Measurements from ENCODE around the gene DET1. TPM values are rescaled to one million over a fixed set of nuclear protein-coding genes. Genes with fewer than 3 reads are reported as not detected.
"Not testable (repeated sequence)": the region's sequence is repeated elsewhere in the genome, so short reads cannot be mapped to it uniquely, and the experiment has no call there.

The DET1 gene
- total and polyA plus RNA-seq, 3 experiments from 2014 or later, result 1.4 to 2.8 (median 1.8) TPM

DNA sequence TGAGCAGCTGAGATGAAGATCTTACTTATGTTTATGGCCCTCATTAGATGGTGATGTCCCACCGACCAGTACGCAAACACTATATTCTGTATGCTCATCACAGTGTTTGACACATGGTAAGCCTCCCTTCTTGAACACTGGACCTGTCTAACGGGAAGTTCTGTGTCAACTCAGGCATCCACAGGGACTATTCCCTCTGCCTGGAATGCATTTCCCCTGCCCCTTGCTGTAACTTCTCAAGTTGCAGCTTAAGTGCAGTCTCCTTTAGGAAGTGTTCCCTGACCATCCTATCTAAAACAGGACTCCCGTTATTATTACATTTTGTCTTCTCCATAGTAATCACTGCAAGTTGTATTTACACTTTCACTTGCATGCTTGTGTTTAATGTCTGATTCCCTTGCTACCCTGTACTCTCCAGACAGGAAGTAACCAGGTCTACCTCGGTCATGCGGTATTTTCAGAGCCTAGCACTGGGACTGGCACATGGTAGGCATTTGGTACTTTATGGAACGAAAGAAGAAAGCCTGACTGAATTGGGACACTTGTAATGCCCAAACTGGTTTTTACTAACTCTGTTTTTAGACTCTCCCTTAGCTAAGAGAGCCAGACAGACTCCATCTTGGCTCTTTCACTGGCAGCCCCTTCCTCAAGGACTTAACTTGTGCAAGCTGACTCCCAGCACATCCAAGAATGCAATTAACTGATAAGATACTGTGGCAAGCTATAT, 8.7 kb downstream of the DET1 start:
- Histone ChIP-seq H3K4me3 (ENCODE audit: low read length) (no peak overlapping the region), H3K4me1 (ENCODE audit: insufficient read depth, low read length) (no peaks in the 10 kb centered on the region), H3K27ac (ENCODE audit: low read depth, low read length) (peak overlapping the region; percentile 17), H3K9me3 (ENCODE audit: low read length) (no peaks in the 10 kb centered on the region), H3K36me3 (ENCODE audit: insufficient read depth, low read length) (no peaks in the 10 kb centered on the region), H3K27me3 (ENCODE audit: insufficient read depth, low read length, poor library complexity, severe bottlenecking) (no peaks in the 10 kb centered on the region)
- Mint-ChIP-seq H3K27ac (no peak overlapping the region), H3K4me3 (no peak overlapping the region), H3K4me1 (no peaks in the 10 kb centered on the region), H3K27me3 (no peaks in the 10 kb centered on the region), H3K9me3 (peaks cover 3 to 15% (median 5%) of the 10 kb centered on the region in 5 donors), H3K36me3 (peaks cover 13 to 30% (median 22%) of the 10 kb centered on the region in 3 donors)
- DNase-seq, result no peak
- ChIA-PET POLR2A (no interaction called here), CTCF (no interaction called here)

DNA sequence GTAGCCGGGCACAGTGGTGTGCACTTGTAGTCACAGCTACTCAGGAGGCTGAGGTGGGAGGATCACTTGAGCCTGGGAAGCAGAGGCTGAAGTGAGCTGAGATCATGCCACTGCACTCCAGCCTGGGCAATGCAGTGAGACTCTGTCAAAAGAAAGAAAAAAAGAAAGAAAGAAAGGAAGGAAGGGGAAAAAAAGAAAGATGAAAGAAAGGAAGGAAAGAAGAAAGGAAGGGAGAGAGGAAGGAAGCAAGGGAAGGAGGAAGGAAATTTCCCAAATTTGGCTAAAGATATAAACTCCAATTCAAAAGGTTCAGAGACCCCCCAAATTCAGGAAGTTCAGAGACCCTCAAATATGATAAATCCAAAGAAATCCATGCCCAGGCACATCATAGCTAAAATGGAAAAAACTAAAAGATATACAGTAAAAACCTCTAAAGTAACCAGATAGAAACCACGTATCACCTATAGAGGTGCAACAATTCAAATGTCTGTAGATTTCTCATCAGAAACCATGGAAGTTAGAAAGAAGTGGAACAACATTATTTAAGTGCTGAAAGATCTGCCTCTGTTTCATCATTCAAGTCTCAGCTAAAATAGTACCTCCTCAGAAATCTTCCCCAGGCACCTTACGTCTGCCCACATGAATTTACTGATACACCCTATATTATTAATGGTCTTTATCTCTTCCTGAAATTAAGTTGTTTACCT, 10.7 kb downstream of the DET1 start:
- H3K36me3 Mint-ChIP-seq, result peaks cover 20 to 42% (median 37%) of the 10 kb centered on the region in 3 donors

GRCh38 chr15:88535100-88535499, 11.4 kb downstream of the DET1 start:
- no peak overlapping the region for H3K27ac Mint-ChIP-seq

More for the DNA sequence above, 10.7 kb downstream of the DET1 start:
- Mint-ChIP-seq H3K4me3 (no peak overlapping the region), H3K27ac (peak overlapping the region in 1 of 8 donors; percentile 70), H3K27me3 (no peaks in the 10 kb centered on the region), H3K9me3 (peaks cover 3 to 15% (median 5%) of the 10 kb centered on the region in 5 donors), H3K4me1 (no peaks in the 10 kb centered on the region)
- H3K4me3 ChIP-seq (ENCODE audit: low read length), result no peak overlapping the region
- DNase-seq, result no peak
- POLR2A ChIA-PET, result no interaction called here
- H3K9me3 ChIP-seq (ENCODE audit: low read length), result no peaks in the 10 kb centered on the region
- H3K36me3 ChIP-seq (ENCODE audit: insufficient read depth, low read length), result peaks cover 8% of the 10 kb centered on the region
- CTCF ChIA-PET, result no interaction called here
- H3K4me1 ChIP-seq (ENCODE audit: insufficient read depth, low read length), result no peaks in the 10 kb centered on the region
- no peak overlapping the region for H3K27ac ChIP-seq (ENCODE audit: low read depth, low read length)
- H3K27me3 ChIP-seq (ENCODE audit: insufficient read depth, low read length, poor library complexity, severe bottlenecking), result no peaks in the 10 kb centered on the region

DNA sequence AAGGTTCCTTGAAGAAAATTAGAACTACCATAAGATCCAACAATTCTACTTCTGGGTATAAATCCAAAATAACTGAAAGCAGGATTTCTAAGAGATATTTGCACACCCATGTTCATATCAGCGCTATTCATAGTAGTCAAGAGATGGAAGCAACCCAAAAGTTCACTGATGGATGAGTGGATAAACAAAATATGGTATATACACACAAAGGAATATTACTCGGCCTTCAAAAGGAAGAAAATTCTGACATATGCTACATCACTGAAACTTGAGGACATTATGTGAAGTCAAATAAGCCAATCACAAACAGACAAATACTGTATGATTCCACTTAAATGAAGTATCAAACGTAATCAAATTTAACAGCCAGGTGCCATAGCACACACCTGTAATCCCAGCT, 13.1 kb downstream of the DET1 start:
- no peaks in the 10 kb centered on the region for H3K4me1 ChIP-seq (ENCODE audit: insufficient read depth, low read length)

More at GRCh38 chr15:88535100-88535499, 11.4 kb downstream of the DET1 start:
- Histone ChIP-seq H3K9me3 (ENCODE audit: low read length) (no peaks in the 10 kb centered on the region), H3K4me1 (ENCODE audit: insufficient read depth, low read length) (no peaks in the 10 kb centered on the region), H3K27me3 (ENCODE audit: insufficient read depth, low read length, poor library complexity, severe bottlenecking) (no peaks in the 10 kb centered on the region), H3K27ac (ENCODE audit: low read depth, low read length) (no peak overlapping the region), H3K36me3 (ENCODE audit: insufficient read depth, low read length) (peaks cover 15% of the 10 kb centered on the region), H3K4me3 (ENCODE audit: low read length) (no peak overlapping the region)
- DNase-seq, result no peak
- H3K4me1 Mint-ChIP-seq, result no peaks in the 10 kb centered on the region
- H3K36me3 Mint-ChIP-seq, result peaks cover 21 to 49% (median 43%) of the 10 kb centered on the region in 3 donors
- no peaks in the 10 kb centered on the region for H3K27me3 Mint-ChIP-seq
- H3K9me3 Mint-ChIP-seq, result peaks cover 3 to 15% (median 5%) of the 10 kb centered on the region in 5 donors
- CTCF ChIA-PET, result no interaction called here
- POLR2A ChIA-PET, result no interaction called here
- H3K4me3 Mint-ChIP-seq, result no peak overlapping the region

DNA sequence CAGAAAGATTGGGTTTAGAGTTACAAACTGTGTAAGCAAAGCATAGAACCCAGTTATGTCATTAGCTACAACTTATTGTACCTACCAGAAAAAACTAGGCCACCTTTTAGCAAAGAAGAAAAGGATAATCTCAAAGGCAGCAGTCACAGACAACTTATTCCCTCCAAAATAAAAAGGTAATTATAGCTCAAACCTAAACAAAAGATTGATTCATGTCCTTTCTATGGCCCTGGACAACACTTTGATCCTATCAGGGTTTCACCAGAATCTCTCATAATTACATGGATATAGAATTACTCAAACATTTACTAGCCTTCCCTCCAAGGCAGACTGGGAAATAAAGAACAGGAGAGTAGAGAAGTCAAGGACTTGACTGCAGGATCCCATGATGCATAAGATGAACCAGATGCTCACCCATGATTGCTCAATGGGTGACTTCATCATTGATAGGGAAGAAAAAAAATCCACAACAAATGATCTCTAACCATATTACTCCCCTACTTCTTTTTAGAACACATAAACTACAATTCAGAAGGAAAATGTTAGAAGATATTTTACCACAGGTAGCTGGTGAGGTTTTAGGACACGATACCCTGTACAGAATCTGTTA, 17.4 kb downstream of the DET1 start:
- Histone ChIP-seq H3K36me3 (ENCODE audit: insufficient read depth, low read length) (peaks cover 43% of the 10 kb centered on the region), H3K9me3 (ENCODE audit: low read length) (no peaks in the 10 kb centered on the region), H3K4me1 (ENCODE audit: insufficient read depth, low read length) (no peaks in the 10 kb centered on the region), H3K4me3 (ENCODE audit: low read length) (no peak overlapping the region), H3K27me3 (ENCODE audit: insufficient read depth, low read length, poor library complexity, severe bottlenecking) (no peaks in the 10 kb centered on the region), H3K27ac (ENCODE audit: low read depth, low read length) (no peak overlapping the region)
- Mint-ChIP-seq H3K36me3 (peaks cover 44 to 80% (median 48%) of the 10 kb centered on the region in 3 donors), H3K4me3 (no peak overlapping the region), H3K4me1 (no peaks in the 10 kb centered on the region), H3K9me3 (peaks cover 0 to 3% (median under 1%) of the 10 kb centered on the region in 5 donors), H3K27ac (peak overlapping the region in 1 of 8 donors; percentile 33), H3K27me3 (no peaks in the 10 kb centered on the region)
- ChIA-PET CTCF (interaction anchor here (0.5 kb wide), 1 partner anchor 476 kb away, joined by 3 read pairs; no protein-coding TSS in a partner anchor), POLR2A (no interaction called here)
- no peak for DNase-seq

More for the DNA sequence above, 13.1 kb downstream of the DET1 start:
- Histone ChIP-seq H3K36me3 (ENCODE audit: insufficient read depth, low read length) (peaks cover 27% of the 10 kb centered on the region), H3K27ac (ENCODE audit: low read depth, low read length) (no peak overlapping the region), H3K9me3 (ENCODE audit: low read length) (no peaks in the 10 kb centered on the region), H3K27me3 (ENCODE audit: insufficient read depth, low read length, poor library complexity, severe bottlenecking) (no peaks in the 10 kb centered on the region), H3K4me3 (ENCODE audit: low read length) (no peak overlapping the region)
- Mint-ChIP-seq H3K27ac (no peak overlapping the region), H3K4me1 (no peaks in the 10 kb centered on the region), H3K36me3 (peaks cover 34 to 59% (median 53%) of the 10 kb centered on the region in 3 donors), H3K9me3 (peaks cover 3 to 15% (median 5%) of the 10 kb centered on the region in 5 donors), H3K4me3 (no peak overlapping the region), H3K27me3 (no peaks in the 10 kb centered on the region)
- no peak for DNase-seq
- POLR2A ChIA-PET, result no interaction called here
- CTCF ChIA-PET, result no interaction called here

DNA sequence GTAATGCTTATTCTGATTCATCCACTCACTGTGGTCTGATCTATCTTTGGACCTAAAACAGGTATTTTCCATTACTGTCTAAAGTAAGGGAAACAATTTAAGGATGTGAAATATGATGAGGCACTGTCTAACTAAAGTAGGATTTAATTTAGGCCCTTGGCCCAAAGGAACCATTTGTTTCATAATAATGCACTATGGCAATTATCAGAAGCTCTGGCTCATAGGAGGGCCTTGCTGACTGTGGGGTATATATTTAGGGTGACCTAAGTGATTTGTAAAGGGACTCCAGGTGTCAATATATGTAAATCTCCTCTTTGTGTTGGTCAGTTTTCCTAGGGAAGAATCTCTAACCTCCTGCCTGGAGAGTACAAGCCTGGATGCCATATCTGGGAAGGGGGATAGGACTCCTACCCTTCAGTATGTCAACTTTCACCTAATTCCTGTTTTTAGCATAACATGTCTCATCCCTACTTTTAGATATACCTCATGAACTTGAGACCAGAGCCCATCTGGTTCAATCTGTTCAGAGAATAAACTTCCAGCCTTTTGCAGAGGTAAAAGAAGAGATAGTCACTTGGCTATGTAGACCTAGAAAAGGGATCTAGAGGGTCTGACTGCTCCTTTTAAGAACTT, 20.1 kb downstream of the DET1 start:
- Histone ChIP-seq H3K4me1 (ENCODE audit: insufficient read depth, low read length) (no peaks in the 10 kb centered on the region), H3K27ac (ENCODE audit: low read depth, low read length) (no peak overlapping the region), H3K9me3 (ENCODE audit: low read length) (no peaks in the 10 kb centered on the region), H3K4me3 (ENCODE audit: low read length) (no peak overlapping the region), H3K36me3 (ENCODE audit: insufficient read depth, low read length) (peaks cover 41% of the 10 kb centered on the region), H3K27me3 (ENCODE audit: insufficient read depth, low read length, poor library complexity, severe bottlenecking) (no peaks in the 10 kb centered on the region)
- no peaks in the 10 kb centered on the region for H3K9me3 Mint-ChIP-seq
- peaks cover 34 to 73% (median 43%) of the 10 kb centered on the region in 3 donors for H3K36me3 Mint-ChIP-seq
- no peak overlapping the region for H3K4me3 Mint-ChIP-seq
- no peaks in the 10 kb centered on the region for H3K4me1 Mint-ChIP-seq
- no peak overlapping the region for H3K27ac Mint-ChIP-seq
- H3K27me3 Mint-ChIP-seq, result no peaks in the 10 kb centered on the region
- DNase-seq, result no peak
- CTCF ChIA-PET, result no interaction called here
- POLR2A ChIA-PET, result no interaction called here

DNA sequence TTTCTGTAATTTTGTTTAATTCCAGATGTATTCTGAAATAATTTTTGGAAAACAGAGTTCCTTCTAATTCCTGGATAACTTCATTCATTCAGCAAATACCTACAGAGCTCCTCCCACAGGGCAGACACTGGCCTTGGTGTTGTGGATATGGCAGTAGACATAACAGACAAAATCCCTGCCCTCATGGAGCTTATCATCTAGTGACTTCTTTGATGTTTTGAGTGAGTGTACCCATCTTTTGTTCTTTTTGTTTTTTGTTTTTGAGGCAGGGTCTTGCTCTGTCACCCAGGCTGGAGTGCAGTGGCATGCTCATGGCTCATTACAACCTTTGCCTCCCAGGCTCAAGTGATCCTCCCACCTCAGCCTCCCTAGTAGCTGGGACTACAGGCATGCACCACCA, 21.1 kb downstream of the DET1 start:
- Mint-ChIP-seq H3K9me3 (no peaks in the 10 kb centered on the region), H3K4me3 (no peak overlapping the region), H3K36me3 (peaks cover 25 to 63% (median 37%) of the 10 kb centered on the region in 3 donors), H3K4me1 (no peaks in the 10 kb centered on the region), H3K27me3 (no peaks in the 10 kb centered on the region), H3K27ac (no peak overlapping the region)
- Histone ChIP-seq H3K27me3 (ENCODE audit: insufficient read depth, low read length, poor library complexity, severe bottlenecking) (no peaks in the 10 kb centered on the region), H3K27ac (ENCODE audit: low read depth, low read length) (no peak overlapping the region), H3K36me3 (ENCODE audit: insufficient read depth, low read length) (peaks cover 31% of the 10 kb centered on the region), H3K4me3 (ENCODE audit: low read length) (no peak overlapping the region), H3K4me1 (ENCODE audit: insufficient read depth, low read length) (no peaks in the 10 kb centered on the region), H3K9me3 (ENCODE audit: low read length) (no peaks in the 10 kb centered on the region)
- CTCF ChIA-PET, result no interaction called here
- POLR2A ChIA-PET, result no interaction called here
- DNase-seq, result no peak

DNA sequence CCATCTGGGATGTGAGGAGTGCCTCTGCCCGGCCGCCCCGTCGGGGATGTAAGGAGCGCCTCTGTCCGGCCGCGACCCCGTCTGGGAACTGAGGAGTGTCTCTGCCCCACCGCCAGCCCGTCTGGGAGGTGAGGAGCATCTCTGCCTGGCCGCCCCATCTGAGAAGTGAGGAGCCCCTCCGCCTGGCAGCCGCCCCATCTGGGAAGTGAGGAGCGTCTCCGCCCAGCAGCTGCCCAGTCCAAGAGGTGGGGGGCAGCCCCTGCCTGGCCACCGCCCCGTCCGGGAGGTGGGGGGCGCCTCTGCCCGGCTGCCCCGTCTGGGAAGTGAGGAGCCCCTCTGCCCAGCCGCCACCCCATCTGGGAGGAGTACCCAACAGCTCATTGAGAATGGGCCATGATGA, 22.4 kb downstream of the DET1 start:
- not testable (repeated sequence) for H3K4me3 Mint-ChIP-seq
- H3K36me3 ChIP-seq (ENCODE audit: insufficient read depth, low read length), result peaks cover 21% of the 10 kb centered on the region

More for the DNA sequence above, 22.4 kb downstream of the DET1 start:
- H3K4me1 Mint-ChIP-seq; H3K27me3 ChIP-seq (ENCODE audit: insufficient read depth, low read length, poor library complexity, severe bottlenecking); H3K27ac Mint-ChIP-seq; DNase-seq; H3K9me3 ChIP-seq (ENCODE audit: low read length); H3K4me3 ChIP-seq (ENCODE audit: low read length); H3K27me3 Mint-ChIP-seq; H3K9me3 Mint-ChIP-seq; H3K27ac ChIP-seq (ENCODE audit: low read depth, low read length); CTCF ChIA-PET; POLR2A ChIA-PET; H3K4me1 ChIP-seq (ENCODE audit: insufficient read depth, low read length): not testable (repeated sequence)
- H3K36me3 Mint-ChIP-seq, result peaks cover 17 to 50% (median 25%) of the 10 kb centered on the region in 3 donors

All from CD8-positive, alpha-beta memory T cell (primary cell).